ENCODE measurements around the gene AUTS2. TPM values are rescaled to one million over a fixed set of nuclear protein-coding genes. Genes with fewer than 3 reads are reported as not detected.
A peak's percentile ranks its signal among the peaks of the same experiment; 100 is the strongest.

The AUTS2 gene
- polyA plus RNA-seq, 1 donor from 2014 or later: 8.9 TPM

DNA sequence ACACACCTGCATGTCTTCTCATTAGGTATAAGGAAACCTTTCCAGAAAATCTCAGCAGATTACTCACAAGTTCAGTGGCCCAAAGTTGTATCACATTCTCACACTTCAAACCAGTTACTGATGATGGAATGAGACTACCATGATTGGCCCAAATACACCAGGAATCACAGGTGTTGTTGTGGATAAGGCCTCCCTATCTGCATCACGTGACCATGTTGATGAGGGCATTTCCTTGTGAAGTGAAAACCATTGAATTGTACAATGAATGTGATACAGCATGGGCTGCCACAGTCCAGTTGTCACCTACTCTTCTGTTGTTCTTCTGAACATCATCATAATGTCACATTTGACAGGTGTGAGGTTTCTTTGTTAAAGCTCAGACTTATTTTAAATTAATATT, 431.7 kb downstream of the AUTS2 start:
- no peaks in the 10 kb centered on the region for H3K27me3 Mint-ChIP-seq

GRCh38 chr7:70030745-70031144, 432.5 kb downstream of the AUTS2 start:
- H3K36me3 Mint-ChIP-seq: no peaks in the 10 kb centered on the region
- H3K4me1 Mint-ChIP-seq: peaks cover 5 to 15% (median 13%) of the 10 kb centered on the region in 3 donors
- no peak overlapping the region for H3K4me3 Mint-ChIP-seq
- no peaks in the 10 kb centered on the region for H3K27me3 Mint-ChIP-seq
- no peak overlapping the region for H3K27ac Mint-ChIP-seq
- H3K9me3 Mint-ChIP-seq: peaks cover 0 to 1% (median 0%) of the 10 kb centered on the region in 3 donors

More for the DNA sequence above, 431.7 kb downstream of the AUTS2 start:
- H3K4me1 Mint-ChIP-seq: peaks cover 5 to 15% (median 13%) of the 10 kb centered on the region in 3 donors
- H3K27ac Mint-ChIP-seq: no peak overlapping the region
- no peak overlapping the region for H3K4me3 Mint-ChIP-seq
- H3K9me3 Mint-ChIP-seq: peaks cover 0 to 1% (median 0%) of the 10 kb centered on the region in 3 donors
- H3K36me3 Mint-ChIP-seq: no peaks in the 10 kb centered on the region

- Mint-ChIP-seq H3K4me1 (peaks cover 5 to 15% (median 13%) of the 10 kb centered on the region in 3 donors), H3K27ac (no peak overlapping the region), H3K4me3 (no peak overlapping the region), H3K36me3 (no peaks in the 10 kb centered on the region), H3K9me3 (peaks cover 0 to 1% (median 0%) of the 10 kb centered on the region in 3 donors), H3K27me3 (no peaks in the 10 kb centered on the region)
Observed at GRCh38 chr7:70031245-70031644, 433.0 kb downstream of the AUTS2 start.

GRCh38 chr7:70032649-70033048, 434.4 kb downstream of the AUTS2 start:
- Mint-ChIP-seq H3K9me3 (peaks cover 0 to 1% (median 0%) of the 10 kb centered on the region in 3 donors), H3K4me1 (peaks cover 3 to 13% (median 11%) of the 10 kb centered on the region in 3 donors), H3K4me3 (no peak overlapping the region), H3K27ac (no peak overlapping the region), H3K27me3 (no peaks in the 10 kb centered on the region), H3K36me3 (no peaks in the 10 kb centered on the region)

DNA sequence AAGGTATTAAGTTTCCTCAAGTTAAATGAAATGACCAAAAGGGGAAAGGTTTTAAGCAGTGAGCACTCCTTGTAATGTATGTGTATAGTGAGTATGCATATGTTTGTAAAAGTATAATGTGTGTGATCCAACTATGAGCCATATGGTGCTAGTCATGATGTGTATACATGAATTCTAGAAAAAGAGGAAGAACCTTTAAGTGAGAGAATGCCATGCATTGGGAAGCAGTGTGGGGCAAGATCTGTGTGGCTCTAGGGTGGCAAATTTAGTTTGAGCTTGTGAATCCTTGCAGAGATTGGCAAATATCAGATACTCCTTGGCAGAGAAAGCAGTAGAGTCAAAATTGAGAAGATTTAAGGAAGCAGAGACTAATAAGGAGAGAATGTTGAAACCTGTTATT, 435.0 kb downstream of the AUTS2 start:
- Mint-ChIP-seq H3K4me3 (no peak overlapping the region), H3K27ac (peak overlapping the region in 1 of 3 donors; percentile 2), H3K36me3 (no peaks in the 10 kb centered on the region), H3K27me3 (no peaks in the 10 kb centered on the region), H3K4me1 (peaks cover 2 to 9% (median 7%) of the 10 kb centered on the region in 3 donors), H3K9me3 (peaks cover 0 to 1% (median 0%) of the 10 kb centered on the region in 3 donors)

GRCh38 chr7:70034999-70035398, 436.7 kb downstream of the AUTS2 start:
- H3K4me3 Mint-ChIP-seq: no peak overlapping the region
- H3K36me3 Mint-ChIP-seq: no peaks in the 10 kb centered on the region
- no peak overlapping the region for H3K27ac Mint-ChIP-seq
- H3K27me3 Mint-ChIP-seq: no peaks in the 10 kb centered on the region
- peaks cover 0 to 1% (median 0%) of the 10 kb centered on the region in 3 donors for H3K9me3 Mint-ChIP-seq
- H3K4me1 Mint-ChIP-seq: peaks cover 0 to 3% (median 3%) of the 10 kb centered on the region in 3 donors

DNA sequence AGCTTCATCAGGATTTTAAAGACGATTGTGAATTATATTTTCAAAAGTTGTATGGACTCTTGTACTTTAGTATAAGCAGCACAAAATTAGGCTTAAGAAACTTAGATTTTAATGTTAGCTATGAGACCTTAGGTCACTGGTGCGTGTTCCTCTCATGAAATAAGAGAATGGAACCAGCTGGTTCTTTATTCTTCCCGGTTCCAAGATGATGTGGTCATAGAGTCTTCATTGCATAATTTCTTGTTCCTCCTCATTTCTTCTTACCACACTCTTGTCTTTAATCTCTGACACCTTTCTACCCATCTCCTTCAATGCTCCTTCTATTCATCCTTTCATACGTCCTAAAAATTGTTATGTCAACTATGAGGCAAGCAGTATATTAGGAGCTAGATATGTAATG, 437.2 kb downstream of the AUTS2 start:
- H3K4me1 Mint-ChIP-seq: peaks cover 0 to 3% (median 3%) of the 10 kb centered on the region in 3 donors
- H3K4me3 Mint-ChIP-seq: no peak overlapping the region
- peaks cover 0 to 1% (median 0%) of the 10 kb centered on the region in 3 donors for H3K9me3 Mint-ChIP-seq
- no peaks in the 10 kb centered on the region for H3K27me3 Mint-ChIP-seq
- no peak overlapping the region for H3K27ac Mint-ChIP-seq
- no peaks in the 10 kb centered on the region for H3K36me3 Mint-ChIP-seq

DNA sequence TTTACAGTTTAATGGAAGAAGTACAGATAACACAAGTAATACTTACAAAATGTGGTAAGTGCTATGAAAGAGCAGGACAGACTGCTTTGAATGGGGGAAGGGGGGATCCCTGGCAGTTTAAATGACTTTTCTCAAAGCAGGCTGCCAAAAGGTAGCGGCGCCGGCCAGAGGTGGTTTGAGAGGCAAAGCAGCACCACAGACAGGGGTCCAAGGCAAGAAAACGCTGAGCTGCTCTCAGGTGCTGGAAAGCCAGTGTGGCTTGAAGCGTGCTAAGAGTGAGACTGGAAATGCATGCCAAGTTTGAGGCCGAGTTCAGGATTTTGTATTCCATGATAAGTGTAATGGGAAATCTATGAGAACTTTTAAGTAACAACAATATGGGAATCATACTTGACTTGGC, 437.7 kb downstream of the AUTS2 start:
- Mint-ChIP-seq H3K4me3 (no peak overlapping the region), H3K9me3 (peaks cover 0 to 1% (median 0%) of the 10 kb centered on the region in 3 donors), H3K36me3 (no peaks in the 10 kb centered on the region)

DNA sequence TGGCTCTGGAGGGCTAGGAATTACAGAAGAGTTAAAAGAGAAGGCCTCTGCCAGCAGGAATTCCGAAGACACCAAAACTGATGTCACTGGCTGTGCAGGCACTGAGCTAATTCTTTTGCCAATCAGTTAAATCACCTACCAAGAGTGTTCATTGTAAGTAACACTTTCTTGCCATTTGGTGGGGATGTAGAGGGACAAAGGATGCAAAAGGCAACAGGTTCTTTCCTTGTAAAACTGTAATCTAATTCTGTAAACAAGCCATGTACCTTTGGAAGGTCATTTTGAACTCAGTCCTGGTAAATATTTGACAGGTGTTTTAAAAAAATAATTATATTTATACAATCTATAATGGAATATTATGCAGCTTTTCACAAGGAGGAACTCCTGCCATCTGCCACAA, 438.4 kb downstream of the AUTS2 start:
- Mint-ChIP-seq H3K27ac (no peak overlapping the region), H3K4me1 (peaks cover 0 to 3% (median 3%) of the 10 kb centered on the region in 3 donors), H3K27me3 (no peaks in the 10 kb centered on the region)

More for the DNA sequence above, 437.7 kb downstream of the AUTS2 start:
- Mint-ChIP-seq H3K4me1 (peaks cover 0 to 3% (median 3%) of the 10 kb centered on the region in 3 donors), H3K27ac (no peak overlapping the region), H3K27me3 (no peaks in the 10 kb centered on the region)

DNA sequence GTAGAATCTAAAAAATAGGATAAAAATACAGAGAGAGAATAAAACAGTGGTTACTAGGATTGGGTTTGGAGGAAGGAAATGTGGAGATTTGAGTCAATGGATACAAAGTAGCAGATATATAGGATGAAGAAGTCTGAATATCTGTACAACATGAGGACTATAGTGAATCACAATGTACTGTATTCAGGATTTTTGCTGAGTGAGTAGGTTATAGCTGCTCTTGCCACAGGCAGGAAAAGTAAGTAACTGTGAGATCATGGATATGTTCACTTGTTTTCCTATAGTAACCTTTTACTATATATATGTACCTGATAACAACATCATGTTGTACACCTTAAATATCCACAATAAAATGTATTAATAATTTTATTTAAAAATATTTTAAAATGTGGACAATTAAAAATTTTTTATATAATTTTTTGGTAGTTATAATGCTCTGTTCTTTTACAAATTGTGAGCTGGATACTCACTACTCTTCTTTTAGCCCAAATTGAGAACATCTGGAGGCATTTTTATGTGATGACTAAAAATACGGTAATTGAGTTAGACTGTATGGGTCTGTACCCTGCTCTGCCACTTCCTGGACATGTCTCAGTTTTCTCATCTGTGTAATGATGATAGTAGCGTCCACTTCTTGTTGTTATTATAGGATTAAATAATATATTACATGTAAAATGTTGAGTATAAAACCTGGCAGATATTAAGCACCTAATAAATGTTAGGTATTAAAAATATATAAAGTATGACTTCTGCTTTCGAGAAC, 439.1 kb downstream of the AUTS2 start:
- Mint-ChIP-seq H3K27ac (no peak overlapping the region), H3K27me3 (no peaks in the 10 kb centered on the region), H3K4me3 (no peak overlapping the region), H3K4me1 (peaks cover 0 to 3% (median 3%) of the 10 kb centered on the region in 3 donors), H3K36me3 (no peaks in the 10 kb centered on the region), H3K9me3 (no peaks in the 10 kb centered on the region)

More for the DNA sequence above, 438.4 kb downstream of the AUTS2 start:
- Mint-ChIP-seq H3K9me3 (no peaks in the 10 kb centered on the region), H3K4me3 (no peak overlapping the region), H3K36me3 (no peaks in the 10 kb centered on the region)

- Mint-ChIP-seq H3K27me3 (no peaks in the 10 kb centered on the region), H3K9me3 (no peaks in the 10 kb centered on the region), H3K4me3 (no peak overlapping the region), H3K4me1 (no peaks in the 10 kb centered on the region), H3K27ac (no peak overlapping the region), H3K36me3 (no peaks in the 10 kb centered on the region)
Observed at GRCh38 chr7:70040051-70040450, 441.8 kb downstream of the AUTS2 start.

- no peaks in the 10 kb centered on the region for H3K4me1 Mint-ChIP-seq
- H3K27me3 Mint-ChIP-seq: no peaks in the 10 kb centered on the region
- H3K9me3 Mint-ChIP-seq: no peaks in the 10 kb centered on the region
- H3K27ac Mint-ChIP-seq: no peak overlapping the region
- H3K36me3 Mint-ChIP-seq: no peaks in the 10 kb centered on the region
- H3K4me3 Mint-ChIP-seq: no peak overlapping the region
Observed at GRCh38 chr7:70040970-70041766, 442.9 kb downstream of the AUTS2 start.

DNA sequence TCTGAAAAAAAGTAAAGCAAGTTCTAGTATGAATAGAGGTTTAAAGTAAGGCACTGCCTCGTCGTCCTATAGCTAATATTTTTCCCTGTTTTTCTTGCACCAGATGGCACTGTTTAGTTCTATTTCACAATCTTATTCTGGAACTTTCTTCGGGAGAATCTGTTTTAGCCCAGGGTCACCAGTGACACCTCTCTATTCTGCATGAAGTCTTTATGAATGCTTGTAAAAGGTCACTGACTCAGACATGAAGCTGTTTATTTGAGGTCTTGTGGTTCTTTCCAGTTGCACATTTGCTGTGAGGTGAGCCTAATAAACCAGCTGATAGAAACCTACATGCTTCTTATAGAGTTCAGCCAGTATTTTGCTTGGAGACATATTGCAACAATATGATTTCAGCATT, 444.3 kb downstream of the AUTS2 start:
- Mint-ChIP-seq H3K9me3 (no peaks in the 10 kb centered on the region), H3K4me3 (no peak overlapping the region), H3K27ac (no peak overlapping the region), H3K27me3 (no peaks in the 10 kb centered on the region), H3K4me1 (peaks cover 0 to 2% (median 0%) of the 10 kb centered on the region in 3 donors), H3K36me3 (no peaks in the 10 kb centered on the region)

DNA sequence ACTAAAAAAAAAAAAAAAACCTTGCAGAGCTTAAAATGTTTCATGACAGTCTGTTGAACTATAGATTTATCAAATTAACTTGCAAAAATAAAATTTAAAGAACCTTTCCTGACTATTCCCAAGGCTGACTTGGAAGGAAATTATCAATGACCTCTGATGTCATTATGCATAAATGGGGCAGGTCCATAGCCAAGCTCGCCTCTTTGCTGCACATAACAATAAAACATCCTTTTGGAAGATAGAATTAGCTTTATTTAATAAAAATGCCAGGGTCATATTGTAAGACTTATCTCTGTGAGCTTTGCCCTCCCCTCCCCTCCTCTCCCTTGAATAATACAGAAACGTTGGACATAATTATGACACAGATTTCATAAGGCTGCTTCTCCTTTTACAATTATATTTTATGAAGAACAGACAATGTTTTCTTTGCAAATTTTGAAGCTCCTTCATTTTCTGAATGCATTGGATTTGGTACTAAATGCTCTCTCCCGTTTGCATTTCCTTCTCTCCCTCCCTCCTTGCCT, 444.8 kb downstream of the AUTS2 start:
- peaks cover 0 to 5% (median 0%) of the 10 kb centered on the region in 3 donors for H3K4me1 Mint-ChIP-seq
- no peak overlapping the region for H3K27ac Mint-ChIP-seq
- no peaks in the 10 kb centered on the region for H3K36me3 Mint-ChIP-seq
- no peaks in the 10 kb centered on the region for H3K27me3 Mint-ChIP-seq
- no peaks in the 10 kb centered on the region for H3K9me3 Mint-ChIP-seq
- H3K4me3 Mint-ChIP-seq: no peak overlapping the region

DNA sequence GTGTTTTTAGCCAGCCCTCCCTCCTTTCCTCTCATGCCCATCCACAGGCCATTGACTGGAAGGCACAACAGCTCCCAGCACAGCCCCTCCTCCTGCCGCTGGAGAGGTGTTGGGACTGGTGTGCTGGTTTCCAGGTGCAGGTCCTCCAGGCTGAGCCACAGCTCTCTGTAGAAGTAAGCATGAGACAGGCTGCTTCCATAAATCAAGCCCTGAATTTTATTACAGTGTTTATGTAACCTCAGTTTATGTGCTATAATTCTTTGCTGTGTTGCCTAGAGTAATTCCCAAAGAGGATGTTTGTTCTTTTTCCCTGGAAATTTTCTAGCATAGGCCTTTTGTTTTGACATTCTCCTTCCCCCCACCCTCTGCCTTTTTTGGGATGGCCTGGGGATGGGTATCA, 445.8 kb downstream of the AUTS2 start:
- Mint-ChIP-seq H3K4me3 (no peak overlapping the region), H3K27me3 (no peaks in the 10 kb centered on the region), H3K36me3 (no peaks in the 10 kb centered on the region), H3K27ac (no peak overlapping the region), H3K9me3 (no peaks in the 10 kb centered on the region), H3K4me1 (peaks cover 0 to 6% (median 0%) of the 10 kb centered on the region in 3 donors)

Data from IgD-negative memory B cell (primary cell).